ENCODE measurements around the gene ADGRB3. TPM values are rescaled to one million over a fixed set of nuclear protein-coding genes. Genes with fewer than 3 reads are reported as not detected.

Gene ADGRB3
- total and polyA plus RNA-seq, 2 experiments from 2014 or later, result 1.2 to 1.4 TPM

DNA sequence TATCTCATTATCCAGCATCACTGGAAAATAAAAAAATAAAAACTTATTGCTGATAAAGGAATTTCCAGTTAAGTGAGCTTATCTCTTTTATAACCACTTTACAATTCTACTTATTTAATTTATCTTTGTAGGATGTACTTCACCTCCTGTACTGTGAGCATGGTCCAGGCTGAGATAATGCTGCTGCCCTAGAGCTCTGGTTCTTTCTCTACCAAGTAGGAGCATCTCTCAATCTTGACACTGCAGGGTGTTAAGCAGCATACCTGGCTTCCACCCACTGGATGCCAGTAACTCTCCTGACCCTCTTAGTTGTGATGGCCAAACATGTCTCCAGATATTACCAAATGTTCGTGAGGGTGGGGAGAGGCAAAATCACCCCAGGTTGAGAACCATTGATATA, 454.5 kb downstream of the ADGRB3 start:
- DNase-seq (ENCODE audit: low read depth in 1 of 2, low spot score in 1 of 2), result no peak
- Histone ChIP-seq H3K9me3 (ENCODE audit: low read depth) (no peaks in the 10 kb centered on the region), H3K4me3 (no peak overlapping the region), H3K4me1 (ENCODE audit: low read depth) (no peaks in the 10 kb centered on the region), H3K27me3 (no peaks in the 10 kb centered on the region), H3K27ac (no peak overlapping the region), H3K36me3 (no peaks in the 10 kb centered on the region)
- TF ChIP-seq, protein P1, sequence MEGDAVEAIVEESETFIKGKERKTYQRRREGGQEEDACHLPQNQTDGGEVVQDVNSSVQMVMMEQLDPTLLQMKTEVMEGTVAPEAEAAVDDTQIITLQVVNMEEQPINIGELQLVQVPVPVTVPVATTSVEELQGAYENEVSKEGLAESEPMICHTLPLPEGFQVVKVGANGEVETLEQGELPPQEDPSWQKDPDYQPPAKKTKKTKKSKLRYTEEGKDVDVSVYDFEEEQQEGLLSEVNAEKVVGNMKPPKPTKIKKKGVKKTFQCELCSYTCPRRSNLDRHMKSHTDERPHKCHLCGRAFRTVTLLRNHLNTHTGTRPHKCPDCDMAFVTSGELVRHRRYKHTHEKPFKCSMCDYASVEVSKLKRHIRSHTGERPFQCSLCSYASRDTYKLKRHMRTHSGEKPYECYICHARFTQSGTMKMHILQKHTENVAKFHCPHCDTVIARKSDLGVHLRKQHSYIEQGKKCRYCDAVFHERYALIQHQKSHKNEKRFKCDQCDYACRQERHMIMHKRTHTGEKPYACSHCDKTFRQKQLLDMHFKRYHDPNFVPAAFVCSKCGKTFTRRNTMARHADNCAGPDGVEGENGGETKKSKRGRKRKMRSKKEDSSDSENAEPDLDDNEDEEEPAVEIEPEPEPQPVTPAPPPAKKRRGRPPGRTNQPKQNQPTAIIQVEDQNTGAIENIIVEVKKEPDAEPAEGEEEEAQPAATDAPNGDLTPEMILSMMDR (IDR thresholded peaks at IDR 0.05; ENCODE audit: low read depth, low read length), result no peak

DNA sequence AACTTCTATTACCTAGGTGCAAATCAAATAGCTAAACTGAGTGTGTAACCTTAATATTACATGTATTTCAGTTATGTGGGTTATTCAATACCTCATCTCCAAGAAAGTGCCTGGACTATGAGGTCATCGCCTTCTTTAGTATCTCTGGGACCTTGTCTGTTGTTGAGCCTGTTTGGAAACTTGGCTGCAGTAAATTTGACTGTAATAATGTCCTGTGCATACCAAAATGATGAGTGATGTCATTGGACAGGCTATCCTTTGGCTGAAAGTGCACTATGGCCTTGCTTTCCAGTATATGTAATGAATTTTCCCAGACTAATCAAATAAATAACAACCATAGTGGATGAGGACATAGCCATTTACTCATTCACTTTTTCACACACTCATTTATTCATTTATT, 455.1 kb downstream of the ADGRB3 start:
- no peak overlapping the region for H3K4me3 ChIP-seq

DNA sequence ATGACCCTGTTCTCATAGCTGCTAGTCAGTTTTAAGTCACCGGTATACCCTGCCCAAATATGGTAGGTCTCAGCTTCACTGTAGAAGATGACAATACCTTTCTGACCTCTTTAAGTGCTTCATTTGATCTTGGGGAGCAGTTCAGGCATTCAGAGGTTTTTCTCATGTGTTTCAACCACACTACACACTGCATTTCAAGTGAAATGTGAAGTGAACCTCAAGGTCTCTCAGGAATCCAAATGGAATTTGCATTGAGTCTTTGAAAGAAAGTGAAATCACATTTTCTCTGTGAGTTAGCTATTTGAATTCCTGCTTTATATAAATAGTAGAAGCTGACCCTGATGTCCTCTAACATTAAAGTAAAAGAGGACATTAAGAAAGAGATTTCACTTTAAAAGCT, 461.6 kb downstream of the ADGRB3 start:
- Histone ChIP-seq H3K27me3 (no peaks in the 10 kb centered on the region), H3K27ac (peak overlapping the region; percentile 17), H3K4me3 (no peak overlapping the region), H3K36me3 (no peaks in the 10 kb centered on the region), H3K4me1 (ENCODE audit: low read depth) (peaks cover 8% of the 10 kb centered on the region), H3K9me3 (ENCODE audit: low read depth) (no peaks in the 10 kb centered on the region)
- peak in 1 of 2 donors; percentile 22 for DNase-seq (ENCODE audit: low read depth in 1 of 2, low spot score in 1 of 2)
- TF ChIP-seq, protein P1 (IDR thresholded peaks at IDR 0.05; ENCODE audit: low read depth, low read length), result no peak

More for the DNA sequence above, 455.1 kb downstream of the ADGRB3 start:
- DNase-seq (ENCODE audit: low read depth in 1 of 2, low spot score in 1 of 2), result peak in 1 of 2 donors; percentile 9
- no peaks in the 10 kb centered on the region for H3K4me1 ChIP-seq (ENCODE audit: low read depth)
- TF ChIP-seq, protein P1 (IDR thresholded peaks at IDR 0.05; ENCODE audit: low read depth, low read length), result no peak
- no peaks in the 10 kb centered on the region for H3K27me3 ChIP-seq
- no peak overlapping the region for H3K27ac ChIP-seq
- no peaks in the 10 kb centered on the region for H3K9me3 ChIP-seq (ENCODE audit: low read depth)
- H3K36me3 ChIP-seq, result no peaks in the 10 kb centered on the region

DNA sequence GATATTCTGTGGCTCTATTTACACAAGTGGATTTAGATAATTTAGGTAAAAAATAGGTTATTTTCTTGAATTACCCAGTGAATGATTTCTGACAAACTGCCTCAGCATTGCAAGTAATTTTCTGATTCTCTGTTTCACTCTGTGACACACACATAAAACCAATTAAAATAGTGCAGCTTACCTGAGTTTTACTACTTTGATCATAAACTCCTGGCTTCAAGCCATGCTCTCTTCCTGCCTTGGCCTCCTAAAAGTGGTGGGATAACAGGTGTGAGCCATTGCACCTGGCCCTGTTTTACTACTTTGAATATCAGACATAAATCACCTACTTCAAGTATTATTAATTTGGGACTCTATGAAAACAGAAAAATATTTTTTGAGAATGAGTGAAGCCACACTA, 462.9 kb downstream of the ADGRB3 start:
- H3K4me1 ChIP-seq (ENCODE audit: low read depth), result peaks cover 8% of the 10 kb centered on the region
- no peaks in the 10 kb centered on the region for H3K9me3 ChIP-seq (ENCODE audit: low read depth)
- H3K36me3 ChIP-seq, result no peaks in the 10 kb centered on the region
- no peak overlapping the region for H3K4me3 ChIP-seq
- no peak overlapping the region for H3K27ac ChIP-seq
- DNase-seq (ENCODE audit: low read depth in 1 of 2, low spot score in 1 of 2), result no peak
- TF ChIP-seq, protein P1 (IDR thresholded peaks at IDR 0.05; ENCODE audit: low read depth, low read length), result no peak
- H3K27me3 ChIP-seq, result no peaks in the 10 kb centered on the region

DNA sequence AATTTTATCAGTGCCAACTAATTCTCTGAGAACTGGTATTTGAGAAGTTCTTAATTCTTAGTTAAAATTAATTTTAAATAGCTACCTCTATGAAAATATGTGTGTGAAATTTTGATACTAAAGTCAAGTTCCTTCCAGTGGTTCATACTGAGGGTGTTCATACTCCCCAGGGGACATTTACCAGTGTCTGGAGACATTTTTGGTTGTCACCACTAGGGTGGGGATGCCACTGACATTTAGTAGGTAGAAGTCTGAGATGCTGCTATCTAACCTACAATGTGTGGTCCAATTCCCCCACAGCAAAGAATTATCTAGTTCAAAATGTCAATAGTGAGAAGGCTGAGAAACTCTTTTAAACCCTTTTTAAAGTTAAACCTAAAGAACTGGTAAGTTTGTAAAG, 463.8 kb downstream of the ADGRB3 start:
- no peaks in the 10 kb centered on the region for H3K9me3 ChIP-seq (ENCODE audit: low read depth)
- peaks cover 8% of the 10 kb centered on the region for H3K4me1 ChIP-seq (ENCODE audit: low read depth)
- H3K4me3 ChIP-seq, result no peak overlapping the region
- no peaks in the 10 kb centered on the region for H3K27me3 ChIP-seq
- no peak for DNase-seq (ENCODE audit: low read depth in 1 of 2, low spot score in 1 of 2)
- H3K27ac ChIP-seq, result no peak overlapping the region
- TF ChIP-seq, protein P1 (IDR thresholded peaks at IDR 0.05; ENCODE audit: low read depth, low read length), result no peak
- H3K36me3 ChIP-seq, result no peaks in the 10 kb centered on the region

DNA sequence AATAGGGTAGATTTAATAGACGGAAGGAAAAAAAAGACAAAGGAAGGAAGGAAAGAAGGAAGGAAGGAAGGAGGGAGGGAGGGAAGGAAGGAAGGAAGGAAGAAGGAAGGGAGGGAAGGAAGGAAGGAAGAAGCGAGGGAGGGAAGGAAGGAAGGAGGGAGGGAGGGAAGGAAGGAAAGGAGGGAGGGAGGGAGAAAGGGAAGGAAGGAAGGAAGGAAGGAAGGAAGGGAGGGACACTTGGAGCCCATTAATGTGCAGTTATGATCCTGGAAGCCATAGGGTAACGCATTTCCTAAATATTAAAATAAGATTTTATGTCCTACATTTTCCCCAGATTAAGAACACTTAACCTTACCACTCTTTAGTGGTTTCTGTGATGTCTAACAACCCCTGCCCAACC, 465.7 kb downstream of the ADGRB3 start:
- Histone ChIP-seq H3K27me3 (no peaks in the 10 kb centered on the region), H3K36me3 (no peaks in the 10 kb centered on the region), H3K4me1 (ENCODE audit: low read depth) (peaks cover 8% of the 10 kb centered on the region), H3K4me3 (no peak overlapping the region), H3K27ac (no peak overlapping the region), H3K9me3 (ENCODE audit: low read depth) (no peaks in the 10 kb centered on the region)
- TF ChIP-seq, protein P1 (IDR thresholded peaks at IDR 0.05; ENCODE audit: low read depth, low read length), result no peak
- DNase-seq (ENCODE audit: low read depth in 1 of 2, low spot score in 1 of 2), result no peak
